Stomach (tissue), 9 donors: ENCODE data around the gene GGCX. TPM values are rescaled to one million over a fixed set of nuclear protein-coding genes. Genes with fewer than 3 reads are reported as not detected.

ENCODE experiments used
- DNase-seq, 2 donors: peaks; one replicate each; pipeline versions ENCODE4 v3.0.0 to v3.0.0-alpha.2; 2013 to 2019
- H3K27ac ChIP-seq, 5 donors: fragments of 200-600 bp in 4 of 5; sonication (generic) in 4 of 5; one replicate each; pipeline ENCODE4 v1.5.1; 2013 to 2019; ENCODE audit warnings: mild to moderate bottlenecking in 1 of 5, moderate library complexity in 1 of 5
- H3K27me3 ChIP-seq, 3 donors: fragments of 200-600 bp; sonication (generic); one replicate each; pipeline ENCODE4 v1.5.1; 2017 to 2019; ENCODE audit warnings: mixed run types in 1 of 3
- H3K36me3 ChIP-seq, 4 donors: fragments of 200-600 bp; sonication (generic); 1 replicate in 3 of 4; 2 replicates in 1 of 4; pipeline ENCODE4 v1.5.1; 2016 to 2019
- H3K4me1 ChIP-seq, 4 donors: fragments of 200-600 bp; sonication (generic); one replicate each; pipeline ENCODE4 v1.5.1; 2016 to 2019
- H3K4me3 ChIP-seq, 4 donors: fragments of 200-600 bp; sonication (generic) in 3 of 4; one replicate each; pipeline ENCODE4 v1.5.1; 2016 to 2019; ENCODE audit warnings: mild to moderate bottlenecking in 1 of 4
- H3K9me3 ChIP-seq, 4 donors: fragments of 200-600 bp; sonication (generic); one replicate each; pipeline ENCODE4 v1.5.1; 2016 to 2019
- CTCF ChIP-seq, 7 experiments: fragments of 450-650 bp in 4 of 7; fragments of 200-600 bp in 3 of 7; sonication (generic) in 3 of 7; IDR thresholded peaks; one replicate each; pipeline ENCODE4 v1.5.1; 2016 to 2019; ENCODE audit warnings: antibody characterized with exemption in 7 of 7, control low read depth in 2 of 7, mild to moderate bottlenecking in 1 of 7
- EP300 ChIP-seq: sonication (generic); formaldehyde crosslinking; IDR thresholded peaks from one replicate; pipeline ENCODE4 v1.6.1; 2017; ENCODE audit warnings: antibody characterized with exemption
- POLR2A ChIP-seq, 4 donors: fragments of 450-650 bp; IDR thresholded peaks; one replicate each; pipeline ENCODE4 v1.6.1; 2016; ENCODE audit warnings: antibody characterized with exemption in 4 of 4, control low read depth in 2 of 4, mild to moderate bottlenecking in 1 of 4, moderate library complexity in 1 of 4
- POLR2AphosphoS5 ChIP-seq, 3 donors: sonication (generic); formaldehyde crosslinking; IDR thresholded peaks; one replicate each; pipeline ENCODE4 v1.6.1; 2016; ENCODE audit warnings: antibody characterized with exemption in 3 of 3
- WGBS, 5 donors: extraction: QIAGEN DNeasy Blood & Tissue Kit in 3 of 5; methylation state at CpG; one replicate each; pipeline versions ENCODE4 v1.1.5 to v1.1.7; 2013 to 2018; 5-methylcytosine and 5-hydroxymethylcytosine counted together
- intact Hi-C: fragments of 100-400 bp; cut with DNase I; formaldehyde crosslinking; loops from one replicate; pipeline ENCODE4 v1.15.1; 2023; ENCODE audit warnings: low total_unique reads
- polyA plus RNA-seq, 3 donors: library from polyadenylated mRNA; stranded (reverse); fragments of 200-250 nt; gene quantifications; one replicate each; pipeline ENCODE4 v1.2.3, GENCODE V29; 2013
- total RNA-seq, 5 donors: library from RNA; depleted of rRNA; stranded (reverse); fragments of >200 nt; gene quantifications; one replicate each; pipeline versions ENCODE4 v1.1.0 to v1.2.3, GENCODE V29; 2014 to 2016
- donor health status: healthy with polysubstance abuse.
- donor health status: Bipolar disorder and iron deficiency.
- donor health status: healthy.

The GGCX gene
- total and polyA plus RNA-seq, 8 donors: 5.2 to 87.5 (median 15.9) TPM

GRCh38 chr2:85578243-85579180 lies 17.2 kb upstream of the GGCX start:
- H3K27me3 ChIP-seq: no peaks in the 10 kb centered on the region
- WGBS, 5 donors: 30 to 42% (median 32%) methylated on average over 18 to 19 of the region's 19 CpGs
- no peaks in the 10 kb centered on the region for H3K9me3 ChIP-seq
- H3K4me3 ChIP-seq: peak overlapping the region; percentile 46 to 60 (median 51)
- intact Hi-C loops: no loop called here
- peaks cover 20 to 49% (median 36%) of the 10 kb centered on the region in 4 donors for H3K4me1 ChIP-seq
- peak overlapping the region; percentile 68 to 91 (median 86) for H3K27ac ChIP-seq
- peaks cover 0 to 21% (median 8%) of the 10 kb centered on the region in 4 donors for H3K36me3 ChIP-seq
- TF ChIP-seq EP300 (no peak), CTCF (IDR thresholded peaks at IDR 0.05) (no peak), POLR2A (IDR thresholded peaks at IDR 0.05) (no peak), POLR2AphosphoS5 (IDR thresholded peaks at IDR 0.05) (peak in 1 of 3 donors; percentile 13)
- peak; percentile 63 to 73 for DNase-seq

GRCh38 chr2:85577386-85578242 lies 16.3 kb upstream of the GGCX start, which contains the start of gene VAMP8:
TSS of gene VAMP8 (plus strand) at chr2:85577586. CDS start at chr2:85577647, 61 bp downstream.
- H3K4me3 ChIP-seq: peak within 1 kb of the TSS; percentile 46 to 60 (median 51)
- intact Hi-C loops: no loop called here
- H3K36me3 ChIP-seq: peaks cover 0 to 16% (median 7%) of the 10 kb centered on the region in 4 donors
- peaks cover 18 to 40% (median 29%) of the 10 kb centered on the region in 4 donors for H3K4me1 ChIP-seq
- H3K27ac ChIP-seq: peak within 1 kb of the TSS; percentile 79 to 91 (median 90)
- WGBS, 5 donors: 6 to 26% (median 18%) methylated on average over 19 of the region's 19 CpGs
- peak; percentile 87 to 92 for DNase-seq
- TF ChIP-seq POLR2AphosphoS5 (IDR thresholded peaks at IDR 0.05) (peak in 2 of 3 donors; percentile 34 to 70), EP300 (no peak)
- no peaks in the 10 kb centered on the region for H3K27me3 ChIP-seq
- H3K9me3 ChIP-seq: no peaks in the 10 kb centered on the region

- no peaks in the 10 kb centered on the region for H3K27me3 ChIP-seq
- peaks cover 0 to 10% (median 4%) of the 10 kb centered on the region in 4 donors for H3K36me3 ChIP-seq
- H3K4me1 ChIP-seq: peaks cover 18 to 38% (median 29%) of the 10 kb centered on the region in 4 donors
- peak overlapping the region in 3 of 4 donors; percentile 49 to 60 (median 53) for H3K4me3 ChIP-seq
- intact Hi-C loops: no loop called here
- peak overlapping the region; percentile 79 to 91 (median 90) for H3K27ac ChIP-seq
- TF ChIP-seq POLR2A (IDR thresholded peaks at IDR 0.05) (no peak), POLR2AphosphoS5 (IDR thresholded peaks at IDR 0.05) (no peak), EP300 (no peak), CTCF (IDR thresholded peaks at IDR 0.05) (no peak)
- 12 to 48% (median 28%) methylated on average over 3 of the region's 3 CpGs for WGBS, 5 donors
- no peak for DNase-seq
- no peaks in the 10 kb centered on the region for H3K9me3 ChIP-seq
Observed at GRCh38 chr2:85577063-85577385, 15.7 kb upstream of the GGCX start.

- H3K4me3 ChIP-seq: no peak overlapping the region
- DNase-seq: no peak
- no peaks in the 10 kb centered on the region for H3K27me3 ChIP-seq
- 85 to 94% (median 86%) methylated on average over 8 of the region's 8 CpGs for WGBS, 5 donors
- H3K9me3 ChIP-seq: no peaks in the 10 kb centered on the region
- intact Hi-C loops: no loop called here
- peaks cover 18 to 38% (median 29%) of the 10 kb centered on the region in 4 donors for H3K4me1 ChIP-seq
- no peak overlapping the region for H3K27ac ChIP-seq
- no peaks in the 10 kb centered on the region for H3K36me3 ChIP-seq
- TF ChIP-seq POLR2A (IDR thresholded peaks at IDR 0.05) (no peak), EP300 (no peak), CTCF (IDR thresholded peaks at IDR 0.05) (no peak), POLR2AphosphoS5 (IDR thresholded peaks at IDR 0.05) (no peak)
Observed at GRCh38 chr2:85575739-85576138, 14.4 kb upstream of the GGCX start.
